IPS-18a (cell line): ENCODE data around the gene FCN1.

Experiments used
- H3K27ac ChIP-seq: one replicate; pipeline ENCODE4 v1.5.1; 2013; ENCODE audit warnings: low read length
- H3K27me3 ChIP-seq: one replicate; pipeline ENCODE4 v1.6.1; 2013; ENCODE audit warnings: mild to moderate bottlenecking, low read length; ENCODE audit not compliant: control insufficient read depth, insufficient read depth
- H3K36me3 ChIP-seq: one replicate; pipeline ENCODE4 v1.6.1; 2013; ENCODE audit warnings: low read depth, low read length; ENCODE audit not compliant: control insufficient read depth
- H3K4me1 ChIP-seq: one replicate; pipeline ENCODE4 v1.6.1; 2013; ENCODE audit warnings: low read depth, low read length; ENCODE audit not compliant: control insufficient read depth
- H3K4me3 ChIP-seq: one replicate; pipeline ENCODE4 v1.5.1; 2013; ENCODE audit warnings: low read length
- H3K9ac ChIP-seq: one replicate; pipeline ENCODE4 v1.6.1; 2013; ENCODE audit warnings: mild to moderate bottlenecking, low read length, moderate library complexity
- H3K9me3 ChIP-seq: one replicate; pipeline ENCODE4 v1.6.1; 2013; ENCODE audit warnings: low read depth, low read length; ENCODE audit not compliant: control insufficient read depth

Gene FCN1

GRCh38 chr9:134883040-134883782, 34.5 kb downstream of the FCN1 start:
- Histone ChIP-seq H3K9me3 (no peaks in the 10 kb centered on the region), H3K4me1 (no peaks in the 10 kb centered on the region), H3K4me3 (no peak overlapping the region), H3K36me3 (no peaks in the 10 kb centered on the region), H3K9ac (no peak overlapping the region), H3K27ac (no peak overlapping the region), H3K27me3 (no peaks in the 10 kb centered on the region)

GRCh38 chr9:134882204-134882785, 35.4 kb downstream of the FCN1 start:
- no peaks in the 10 kb centered on the region for H3K27me3 ChIP-seq
- no peaks in the 10 kb centered on the region for H3K4me1 ChIP-seq
- H3K27ac ChIP-seq = no peak overlapping the region

GRCh38 chr9:134881313-134881670, 36.4 kb downstream of the FCN1 start:
- no peaks in the 10 kb centered on the region for H3K9me3 ChIP-seq
- no peak overlapping the region for H3K4me3 ChIP-seq
- no peak overlapping the region for H3K27ac ChIP-seq
- no peaks in the 10 kb centered on the region for H3K4me1 ChIP-seq
- no peak overlapping the region for H3K9ac ChIP-seq
- H3K36me3 ChIP-seq = no peaks in the 10 kb centered on the region
- no peaks in the 10 kb centered on the region for H3K27me3 ChIP-seq

More at GRCh38 chr9:134882204-134882785, 35.4 kb downstream of the FCN1 start:
- Histone ChIP-seq H3K4me3 (no peak overlapping the region), H3K36me3 (no peaks in the 10 kb centered on the region), H3K9ac (no peak overlapping the region), H3K9me3 (no peaks in the 10 kb centered on the region)

GRCh38 chr9:134880484-134881312, 37.0 kb downstream of the FCN1 start, which contains the start of gene FCN2:
TSS of gene FCN2 (plus strand) at chr9:134880810. CDS start at chr9:134880822, 12 bp downstream.
- no peak within 1 kb of the TSS for H3K4me3 ChIP-seq
- H3K4me1 ChIP-seq = no peaks in the 10 kb centered on the region
- no peak within 1 kb of the TSS for H3K27ac ChIP-seq
- H3K9me3 ChIP-seq = no peaks in the 10 kb centered on the region
- no peaks in the 10 kb centered on the region for H3K36me3 ChIP-seq
- H3K9ac ChIP-seq = no peak within 1 kb of the TSS
- no peaks in the 10 kb centered on the region for H3K27me3 ChIP-seq

GRCh38 chr9:134879664-134880483, 37.8 kb downstream of the FCN1 start:
- Histone ChIP-seq H3K4me3 (no peak overlapping the region), H3K9ac (no peak overlapping the region), H3K9me3 (no peaks in the 10 kb centered on the region), H3K36me3 (no peaks in the 10 kb centered on the region), H3K27ac (no peak overlapping the region), H3K4me1 (no peaks in the 10 kb centered on the region), H3K27me3 (no peaks in the 10 kb centered on the region)

GRCh38 chr9:134877541-134877940, 40.2 kb downstream of the FCN1 start:
- no peaks in the 10 kb centered on the region for H3K36me3 ChIP-seq
- H3K27ac ChIP-seq = no peak overlapping the region
- no peaks in the 10 kb centered on the region for H3K9me3 ChIP-seq
- H3K4me3 ChIP-seq = no peak overlapping the region
- no peaks in the 10 kb centered on the region for H3K27me3 ChIP-seq
- H3K9ac ChIP-seq = no peak overlapping the region
- no peaks in the 10 kb centered on the region for H3K4me1 ChIP-seq

GRCh38 chr9:134875371-134875770, 42.3 kb downstream of the FCN1 start:
- no peaks in the 10 kb centered on the region for H3K36me3 ChIP-seq
- H3K4me1 ChIP-seq = no peaks in the 10 kb centered on the region
- no peak overlapping the region for H3K27ac ChIP-seq
- H3K9ac ChIP-seq = no peak overlapping the region
- no peaks in the 10 kb centered on the region for H3K27me3 ChIP-seq
- no peak overlapping the region for H3K4me3 ChIP-seq
- no peaks in the 10 kb centered on the region for H3K9me3 ChIP-seq

GRCh38 chr9:134872482-134873231, 45.1 kb downstream of the FCN1 start:
- Histone ChIP-seq H3K27me3 (no peaks in the 10 kb centered on the region), H3K4me3 (no peak overlapping the region), H3K9ac (no peak overlapping the region)

DNA sequence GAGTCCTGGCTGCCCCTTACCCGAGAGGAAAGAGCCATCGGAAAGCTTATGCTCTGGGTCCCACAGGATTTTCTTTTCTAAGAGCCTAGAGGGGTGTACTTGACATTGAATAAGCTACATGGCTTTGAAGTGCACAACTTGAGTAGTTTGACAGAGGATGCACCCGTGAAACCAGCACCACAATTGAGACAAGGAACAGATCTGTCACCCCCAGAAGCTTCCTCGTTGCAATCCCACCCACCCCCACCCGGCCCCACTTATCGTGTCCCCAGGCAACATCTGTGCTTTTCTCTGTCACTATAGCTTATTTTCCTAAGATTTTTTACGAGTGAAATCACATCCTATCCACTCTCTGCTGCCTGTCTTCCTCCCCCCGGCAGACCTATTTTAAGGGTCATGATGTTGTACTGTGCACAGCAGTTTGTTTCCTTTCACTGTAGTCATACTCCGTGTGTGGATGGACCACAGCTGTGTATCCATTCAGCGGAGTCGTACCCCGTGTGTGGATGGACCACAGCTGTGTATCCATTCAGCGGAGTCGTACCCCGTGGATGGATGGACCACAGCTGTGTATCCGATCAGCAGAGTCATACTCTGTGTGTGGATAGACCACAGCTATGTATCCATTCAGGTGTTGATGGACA, 45.9 kb downstream of the FCN1 start:
- Histone ChIP-seq H3K27me3 (no peaks in the 10 kb centered on the region), H3K9me3 (no peaks in the 10 kb centered on the region), H3K36me3 (no peaks in the 10 kb centered on the region), H3K4me3 (no peak overlapping the region), H3K9ac (no peak overlapping the region), H3K4me1 (no peaks in the 10 kb centered on the region), H3K27ac (no peak overlapping the region)

More at GRCh38 chr9:134872482-134873231, 45.1 kb downstream of the FCN1 start:
- Histone ChIP-seq H3K9me3 (no peaks in the 10 kb centered on the region), H3K4me1 (no peaks in the 10 kb centered on the region), H3K27ac (no peak overlapping the region), H3K36me3 (no peaks in the 10 kb centered on the region)
